Peyer's patch (tissue), 4 donors: Measurements from ENCODE around the gene KLHL6. TPM values are rescaled to one million over a fixed set of nuclear protein-coding genes. Genes with fewer than 3 reads are reported as not detected.
A peak's percentile ranks its signal among the peaks of the same experiment; 100 is the strongest.

ENCODE experiments used
- DNase-seq, 3 donors: peaks; one replicate each; pipeline ENCODE4 v3.0.0-alpha.2; 2017 to 2019
- H3K27ac ChIP-seq, 4 donors: fragments of 200-600 bp; sonication (generic); one replicate each; pipeline ENCODE4 v1.5.1; 2016 to 2019
- H3K27me3 ChIP-seq, 2 donors: fragments of 200-600 bp; sonication (generic); one replicate each; pipeline ENCODE4 v1.5.1; 2019
- H3K36me3 ChIP-seq, 3 donors: fragments of 200-600 bp; sonication (generic); one replicate each; pipeline ENCODE4 v1.5.1; 2016 to 2019
- H3K4me1 ChIP-seq, 4 donors: fragments of 200-600 bp; sonication (generic); one replicate each; pipeline ENCODE4 v1.5.1; 2016 to 2019
- H3K4me3 ChIP-seq, 4 donors: fragments of 200-600 bp; sonication (generic); 1 replicate in 3 of 4; 2 replicates in 1 of 4; pipeline ENCODE4 v1.5.1; 2016 to 2019; ENCODE audit warnings: mild to moderate bottlenecking in 1 of 4
- H3K9me3 ChIP-seq, 4 donors: fragments of 200-600 bp; sonication (generic); one replicate each; pipeline ENCODE4 v1.5.1; 2016 to 2019; ENCODE audit warnings: mild to moderate bottlenecking in 1 of 4
- CTCF ChIP-seq, 6 experiments: fragments of 450-650 bp in 4 of 6; fragments of 200-600 bp in 2 of 6; sonication (generic) in 1 of 6; IDR thresholded peaks; one replicate each; pipeline ENCODE4 v1.5.1; 2017 to 2019; ENCODE audit warnings: antibody characterized with exemption in 6 of 6, mild to moderate bottlenecking in 3 of 6, moderate library complexity in 1 of 6
- POLR2A ChIP-seq, 2 donors: fragments of 450-650 bp; IDR thresholded peaks; one replicate each; pipeline ENCODE4 v1.5.1; 2017; ENCODE audit warnings: antibody characterized with exemption in 2 of 2, mild to moderate bottlenecking in 2 of 2, moderate library complexity in 2 of 2
- total RNA-seq, 4 donors: library from RNA; depleted of rRNA; stranded (reverse); fragments of >200 nt; gene quantifications; one replicate each; pipeline ENCODE4 v1.1.0, GENCODE V29; 2016

Gene KLHL6
- total RNA-seq, 4 donors from 2014 or later: 1.6 to 53.6 (median 4.9) TPM

- Histone ChIP-seq H3K9me3 (no peaks in the 10 kb centered on the region), H3K4me1 (no peaks in the 10 kb centered on the region), H3K36me3 (no peaks in the 10 kb centered on the region), H3K4me3 (no peak overlapping the region), H3K27ac (no peak overlapping the region), H3K27me3 (no peaks in the 10 kb centered on the region)
- no peak for TF ChIP-seq CTCF (IDR thresholded peaks at IDR 0.05)
- TF ChIP-seq POLR2A (IDR thresholded peaks at IDR 0.05): no peak
- DNase-seq: peak in 1 of 3 donors; percentile 38
Observed at GRCh38 chr3:183487896-183488295, 67.6 kb downstream of the KLHL6 start.

- no peak for TF ChIP-seq CTCF (IDR thresholded peaks at IDR 0.05)
- no peak for TF ChIP-seq POLR2A (IDR thresholded peaks at IDR 0.05)
- Histone ChIP-seq H3K36me3 (no peaks in the 10 kb centered on the region), H3K4me3 (no peak overlapping the region), H3K4me1 (no peaks in the 10 kb centered on the region), H3K27me3 (no peaks in the 10 kb centered on the region), H3K9me3 (no peaks in the 10 kb centered on the region), H3K27ac (no peak overlapping the region)
- DNase-seq: peak in 1 of 3 donors; percentile 9
Observed at GRCh38 chr3:183487016-183487415, 68.5 kb downstream of the KLHL6 start.

- Histone ChIP-seq H3K36me3 (no peaks in the 10 kb centered on the region), H3K27ac (no peak overlapping the region), H3K27me3 (no peaks in the 10 kb centered on the region), H3K9me3 (no peaks in the 10 kb centered on the region), H3K4me3 (no peak overlapping the region), H3K4me1 (no peaks in the 10 kb centered on the region)
- TF ChIP-seq POLR2A (IDR thresholded peaks at IDR 0.05): no peak
- TF ChIP-seq CTCF (IDR thresholded peaks at IDR 0.05): no peak
- peak in 1 of 3 donors; percentile 37 for DNase-seq
Observed at GRCh38 chr3:183486472-183486871, 69.0 kb downstream of the KLHL6 start.

GRCh38 chr3:183485585-183485984, 69.9 kb downstream of the KLHL6 start:
- Histone ChIP-seq H3K4me1 (no peaks in the 10 kb centered on the region), H3K27me3 (no peaks in the 10 kb centered on the region), H3K4me3 (no peak overlapping the region), H3K9me3 (no peaks in the 10 kb centered on the region), H3K36me3 (no peaks in the 10 kb centered on the region), H3K27ac (no peak overlapping the region)
- TF ChIP-seq CTCF (IDR thresholded peaks at IDR 0.05) (no peak), POLR2A (IDR thresholded peaks at IDR 0.05) (no peak)
- peak in 1 of 3 donors; percentile 8 for DNase-seq

- no peak overlapping the region for H3K4me3 ChIP-seq
Observed at GRCh38 chr3:183485093-183485492, 70.4 kb downstream of the KLHL6 start.

More at GRCh38 chr3:183485093-183485492, 70.4 kb downstream of the KLHL6 start:
- no peak for TF ChIP-seq POLR2A (IDR thresholded peaks at IDR 0.05)
- no peak for TF ChIP-seq CTCF (IDR thresholded peaks at IDR 0.05)
- Histone ChIP-seq H3K4me1 (no peaks in the 10 kb centered on the region), H3K36me3 (no peaks in the 10 kb centered on the region), H3K27me3 (no peaks in the 10 kb centered on the region), H3K27ac (no peak overlapping the region), H3K9me3 (no peaks in the 10 kb centered on the region)
- peak in 1 of 3 donors; percentile 35 for DNase-seq
